A549 (cell line): ENCODE results near the gene RAB23. TPM values are rescaled to one million over a fixed set of nuclear protein-coding genes. Genes with fewer than 3 reads are reported as not detected.

Experiments
- ATAC-seq, 2 experiments: fragments of 200-7000 bp in 1 of 2; fragments of >200 bp in 1 of 2; cut with Nextera tagmentation in 1 of 2; cut with Tn5 transposase in 1 of 2; 3 replicates each; pipeline versions ENCODE4 v1.8.0 to v1.9.1; 2018 to 2020; ENCODE audit warnings: mild to moderate bottlenecking in 1 of 2, moderate library complexity in 1 of 2
- CTCF ChIA-PET: fragments of 300-600 bp; sonication (Branson Sonifier 250); formaldehyde crosslinking; extraction: SDS; loops from one replicate; lab custom pipeline; 2021; ENCODE audit warnings: antibody characterized with exemption, inconsistent platforms; lab: Yijun Ruan, JAX
- POLR2A ChIA-PET: fragments of 350-600 bp; formaldehyde crosslinking; extraction: SDS; loops from one replicate; lab custom pipeline; 2021; ENCODE audit warnings: antibody characterized with exemption, inconsistent platforms; lab: Yijun Ruan, JAX
- DNase-seq, 2 experiments: peaks; one replicate each; pipeline versions ENCODE4 v3.0.0 to v3.0.0-alpha.2; 2011 to 2016; ENCODE audit warnings: low read depth in 1 of 2, low spot score in 1 of 2
- FAIRE-seq: peaks from 2 replicates; lab custom pipeline; 2011; peaks lifted over from hg19 to GRCh38; lab: Jason Lieb, UNC
- H3K27ac ChIP-seq, 2 experiments: fragments of >200 bp; sonication (Bioruptor Twin); formaldehyde crosslinking; 3 replicates each; pipeline ENCODE4 v1.5.1; 2016 to 2017
- H3K4me1 ChIP-seq: fragments of >200 bp; sonication (Bioruptor Twin); formaldehyde crosslinking; 3 replicates; pipeline ENCODE4 v1.6.1; 2016
- H3K4me2 ChIP-seq: fragments of >200 bp; sonication (Bioruptor Twin); formaldehyde crosslinking; 3 replicates; pipeline ENCODE4 v1.6.1; 2016
- H3K4me3 ChIP-seq: fragments of >200 bp; sonication (Bioruptor Twin); formaldehyde crosslinking; 3 replicates; pipeline ENCODE4 v1.5.1; 2016
- H3K9me3 ChIP-seq: fragments of >200 bp; sonication (Bioruptor Twin); formaldehyde crosslinking; 3 replicates; pipeline ENCODE4 v1.6.1; 2016
- ATOH8 ChIP-seq: fragments of 250-450 bp; sonication (Bioruptor Pico); IDR thresholded peaks from 2 replicates; pipeline ENCODE4 v1.5.0; 2020; ENCODE audit warnings: low read depth, mild to moderate bottlenecking, moderate library complexity
- BCL3 ChIP-seq: fragments of >200 bp; sonication (Bioruptor Twin); formaldehyde crosslinking; IDR thresholded peaks from 3 replicates; pipeline ENCODE4 v1.6.1; 2016
- CBX2 ChIP-seq: fragments of 200-600 bp; sonication (generic); IDR thresholded peaks from 2 replicates; pipeline ENCODE4 v1.6.1; 2016; ENCODE audit warnings: low read depth, mild to moderate bottlenecking, borderline replicate concordance
- CBX8 ChIP-seq: fragments of 200-600 bp; sonication (generic); IDR thresholded peaks from 2 replicates; pipeline ENCODE4 v1.6.1; 2016
- CHD4 ChIP-seq: fragments of 200-600 bp; sonication (generic); IDR thresholded peaks from 2 replicates; pipeline ENCODE4 v1.6.1; 2016; ENCODE audit warnings: antibody characterized with exemption, mild to moderate bottlenecking, borderline replicate concordance
- CTCF ChIP-seq: fragments of >200 bp; sonication (Bioruptor Twin); formaldehyde crosslinking; IDR thresholded peaks from 3 replicates; pipeline ENCODE4 v1.5.1; 2016
- FOSB ChIP-seq: fragments of 250-450 bp; sonication (Bioruptor Pico); IDR thresholded peaks from 2 replicates; pipeline ENCODE4 v1.5.0; 2020; ENCODE audit warnings: mild to moderate bottlenecking, moderate library complexity
- HMGXB4 ChIP-seq: fragments of 250-450 bp; sonication (Bioruptor Pico); IDR thresholded peaks from 2 replicates; pipeline ENCODE4 v1.5.0; 2021; ENCODE audit warnings: mild to moderate bottlenecking, moderate library complexity, borderline replicate concordance
- HOXB13 ChIP-seq: fragments of 250-450 bp; sonication (Bioruptor Pico); IDR thresholded peaks from 2 replicates; pipeline ENCODE4 v1.5.0; 2020; ENCODE audit warnings: low read depth, mild to moderate bottlenecking, moderate library complexity
- KDM1A ChIP-seq: fragments of 200-600 bp; sonication (generic); IDR thresholded peaks from 2 replicates; pipeline ENCODE4 v1.6.1; 2016; ENCODE audit warnings: low read depth, mild to moderate bottlenecking
- MYC ChIP-seq: IDR thresholded peaks from 2 replicates; pipeline ENCODE4 v1.6.1; 2012; ENCODE audit warnings: mild to moderate bottlenecking, inconsistent platforms, low read length, improper control_type of control experiment, borderline replicate concordance
- NFE2L2 ChIP-seq: fragments of 150-350 bp; conservative IDR thresholded peaks from 2 replicates; pipeline ENCODE4 v1.6.1; 2014; ENCODE audit warnings: low read length
- PBX3 ChIP-seq: IDR thresholded peaks from 2 replicates; pipeline ENCODE4 v1.6.1; 2012
- PHF8 ChIP-seq: fragments of 200-600 bp; sonication (generic); IDR thresholded peaks from 2 replicates; pipeline ENCODE4 v1.6.1; 2016; ENCODE audit warnings: low read depth, mild to moderate bottlenecking, antibody characterized with exemption, moderate library complexity, borderline replicate concordance
- POLR2AphosphoS2 ChIP-seq: conservative IDR thresholded peaks from 2 replicates; pipeline ENCODE4 v1.6.1; 2012; ENCODE audit warnings: low read length, improper control_type of control experiment, inconsistent platforms
- SMC3 ChIP-seq: fragments of >200 bp; sonication (Bioruptor Twin); formaldehyde crosslinking; IDR thresholded peaks from 3 replicates; pipeline ENCODE4 v1.6.1; 2018; ENCODE audit warnings: inconsistent platforms
- ZSCAN20 ChIP-seq: fragments of 250-450 bp; sonication (Bioruptor Pico); IDR thresholded peaks from 2 replicates; pipeline ENCODE4 v1.8.0; 2022; ENCODE audit warnings: mild to moderate bottlenecking, moderate library complexity
- WGBS: methylation state at CpG from one replicate; pipeline ENCODE4 v1.1.6; 2017; ENCODE audit errors: missing lambda C conversion rate; 5-methylcytosine and 5-hydroxymethylcytosine counted together
- polyA plus RNA-seq, 4 experiments: library from polyadenylated mRNA; depleted of rRNA in 3 of 4; stranded (reverse); fragments of >200 nt; fragmentation: RNase III in 1 of 4; extraction: RNeasy Plus Mini Kit Qiagen cat#74134 plus additional on column Dnase treatment in 1 of 4; gene quantifications; 2 replicates in 3 of 4; 3 replicates in 1 of 4; pipeline ENCODE4 v1.2.3, GENCODE V29; 2011 to 2017

The RAB23 gene
- polyA plus RNA-seq, 2 of the 4 experiments (the other 2 are of a cell fraction), result 8.6 to 21.5 TPM

GRCh38 chr6:57254055-57254717 is 32.1 kb upstream of the RAB23 start:
- H3K9me3 ChIP-seq, result no peaks in the 10 kb centered on the region
- POLR2A ChIA-PET, result no interaction called here
- no peak overlapping the region for H3K4me2 ChIP-seq
- 65% methylated on average over 4 of the region's 4 CpGs for WGBS
- no peak for FAIRE-seq
- H3K4me1 ChIP-seq, result peaks cover 11% of the 10 kb centered on the region; the same call in 1 of the 3 replicates
- no peak overlapping the region for H3K27ac ChIP-seq
- TF ChIP-seq HMGXB4 (CRISPR knock-in tag) (no peak), CBX8 (no peak), FOSB (no peak), ZSCAN20 (no peak), PBX3 (no peak), CTCF (no peak), PHF8 (no peak), MYC (no peak), KDM1A (no peak), CHD4 (no peak), HOXB13 (CRISPR knock-in tag) (no peak), BCL3 (no peak), NFE2L2 (no peak)
- TF ChIP-seq, all 56 proteins: peak for 0
- ATAC-seq (no peak), DNase-seq (no peak)
- CTCF ChIA-PET, result interaction anchor here (1.5 to 3.3 kb wide), 2 partner anchors 11 to 62 kb away, joined by 3 to 10 read pairs; partner anchors contain the start of gene PRIM2
- no peak overlapping the region for H3K4me3 ChIP-seq

- Histone ChIP-seq H3K9me3 (no peaks in the 10 kb centered on the region), H3K4me1 (peaks cover 11% of the 10 kb centered on the region; the same call in 1 of the 3 replicates), H3K27ac (no peak overlapping the region), H3K4me3 (no peak overlapping the region), H3K4me2 (peak overlapping the region; percentile 46)
- ATAC-seq (no peak), DNase-seq (no peak), FAIRE-seq (no peak)
- no peak for TF ChIP-seq SMC3
- no peak for TF ChIP-seq PBX3
- TF ChIP-seq ATOH8 (CRISPR knock-in tag), result no peak
- TF ChIP-seq POLR2AphosphoS2, result no peak
- no peak for TF ChIP-seq CBX2
- POLR2A ChIA-PET, result no interaction called here
- 19% methylated on average over 1 of the region's 1 CpG for WGBS
- CTCF ChIA-PET, result interaction anchor here (1.5 to 3.3 kb wide), 3 partner anchors 12 to 64 kb away, joined by 3 to 10 read pairs (median 4); partner anchors contain the start of gene PRIM2
Measured at GRCh38 chr6:57252975-57253374, 30.9 kb upstream of the RAB23 start.
